Calu3 (cell line): ENCODE measurements around the gene SH2D4B. TPM values are rescaled to one million over a fixed set of nuclear protein-coding genes. Genes with fewer than 3 reads are reported as not detected.

ENCODE experiments used
- BruUV-seq: library from RNA; stranded (reverse); fragments of 400-500 nt; replicated peaks from 2 replicates; lab custom pipeline; 2021; lab: Mats Ljungman, UMichigan
- CTCF ChIA-PET: fragments of 300-600 bp; sonication (Branson Sonifier 250); formaldehyde crosslinking; loops from one replicate; lab custom pipeline; 2022; ENCODE audit warnings: antibody characterized with exemption; lab: Charles Lee
- DNase-seq: peaks from one replicate; pipeline ENCODE4 v3.0.0; 2022
- H3K27ac Mint-ChIP-seq: one replicate; pipeline ENCODE4 v1.8.0; 2022; ENCODE audit warnings: mixed read lengths; ENCODE audit not compliant: unreplicated experiment
- H3K27me3 Mint-ChIP-seq: one replicate; pipeline ENCODE4 v1.8.0; 2022; ENCODE audit warnings: mixed read lengths; ENCODE audit not compliant: unreplicated experiment
- H3K36me3 Mint-ChIP-seq: one replicate; pipeline ENCODE4 v1.8.0; 2022; ENCODE audit warnings: mild to moderate bottlenecking, moderate library complexity, mixed read lengths; ENCODE audit not compliant: insufficient read depth, unreplicated experiment
- H3K4me1 Mint-ChIP-seq: one replicate; pipeline ENCODE4 v1.8.0; 2022; ENCODE audit warnings: mild to moderate bottlenecking, low read depth, mixed read lengths; ENCODE audit not compliant: unreplicated experiment
- H3K4me3 Mint-ChIP-seq: one replicate; pipeline ENCODE4 v1.8.0; 2022; ENCODE audit warnings: mild to moderate bottlenecking, low read depth, moderate library complexity, mixed read lengths; ENCODE audit not compliant: unreplicated experiment
- H3K9me3 Mint-ChIP-seq: one replicate; pipeline ENCODE4 v1.8.0; 2022; ENCODE audit warnings: low read depth, mixed read lengths; ENCODE audit not compliant: unreplicated experiment
- CTCF ChIP-seq: fragments of 200-600 bp; IDR thresholded peaks from one replicate; pipeline ENCODE4 v1.8.0; 2022; ENCODE audit warnings: antibody characterized with exemption; ENCODE audit not compliant: unreplicated experiment
- intact Hi-C: fragments of 100-400 bp; cut with micrococcal nuclease; formaldehyde crosslinking; loops from one replicate; pipeline ENCODE4 v1.10.0; 2022; ENCODE audit not compliant: unreplicated experiment
- total RNA-seq: library from RNA; stranded (reverse); gene quantifications from 2 replicates; pipeline ENCODE4 v1.2.3, GENCODE V29; 2022

SH2D4B gene
- total RNA-seq, 1 experiment from 2014 or later: not detected

GRCh38 chr10:80614576-80615416, 77.1 kb downstream of the SH2D4B start:
- Mint-ChIP-seq H3K27me3 (peaks cover 84% of the 10 kb centered on the region), H3K27ac (no peak overlapping the region), H3K9me3 (peaks cover 2% of the 10 kb centered on the region), H3K36me3 (no peaks in the 10 kb centered on the region), H3K4me3 (no peak overlapping the region), H3K4me1 (no peaks in the 10 kb centered on the region)
- no TSS peak for BruUV-seq
- no peak for DNase-seq
- no peak for TF ChIP-seq CTCF
- CTCF ChIA-PET: interaction anchor here (0.6 to 0.7 kb wide), 2 partner anchors 14 to 1413 kb away, joined by 4 read pairs; no protein-coding TSS in a partner anchor
- intact Hi-C loops: no loop called here

GRCh38 chr10:80617807-80618206, 80.1 kb downstream of the SH2D4B start:
- Mint-ChIP-seq H3K9me3 (peaks cover 2% of the 10 kb centered on the region), H3K27me3 (peaks cover 59% of the 10 kb centered on the region), H3K36me3 (no peaks in the 10 kb centered on the region), H3K27ac (no peak overlapping the region), H3K4me1 (no peaks in the 10 kb centered on the region), H3K4me3 (no peak overlapping the region)
- intact Hi-C loops: no loop called here
- CTCF ChIA-PET: no interaction called here
- DNase-seq: no peak
- TF ChIP-seq CTCF: no peak
- BruUV-seq: no TSS peak

- BruUV-seq: no TSS peak
- Mint-ChIP-seq H3K27ac (no peak overlapping the region), H3K9me3 (no peaks in the 10 kb centered on the region), H3K4me3 (no peak overlapping the region), H3K27me3 (peaks cover 59% of the 10 kb centered on the region), H3K4me1 (no peaks in the 10 kb centered on the region), H3K36me3 (no peaks in the 10 kb centered on the region)
- CTCF ChIA-PET: interaction anchor here (0.9 kb wide), 1 partner anchor 34 kb away, joined by 3 read pairs; no protein-coding TSS in a partner anchor
- no peak for TF ChIP-seq CTCF
- intact Hi-C loops: no loop called here
- no peak for DNase-seq
These were observed 81.3 kb downstream of the SH2D4B start for GRCh38 chr10:80619036-80619435.

GRCh38 chr10:80622153-80622552, 84.5 kb downstream of the SH2D4B start:
- H3K9me3 Mint-ChIP-seq: peaks cover 5% of the 10 kb centered on the region
- peaks cover 59% of the 10 kb centered on the region for H3K27me3 Mint-ChIP-seq
- H3K36me3 Mint-ChIP-seq: no peaks in the 10 kb centered on the region
- no peak overlapping the region for H3K27ac Mint-ChIP-seq
- no TSS peak for BruUV-seq
- DNase-seq: no peak
- no peak for TF ChIP-seq CTCF
- no peaks in the 10 kb centered on the region for H3K4me1 Mint-ChIP-seq
- no peak overlapping the region for H3K4me3 Mint-ChIP-seq
- CTCF ChIA-PET: interaction anchor here (0.6 kb wide), 1 partner anchor 508 kb away, joined by 3 read pairs; no protein-coding TSS in a partner anchor
- intact Hi-C loops: no loop called here
